Retina (tissue), 1 donor: ENCODE results near the gene DTYMK.
"Not testable (repeated sequence)": the region's sequence is repeated elsewhere in the genome, so short reads cannot be mapped to it uniquely, and the experiment has no call there.

Experiments
- DNase-seq: peaks from one replicate; pipeline ENCODE4 v3.0.0-alpha.2; 2016

Gene DTYMK

GRCh38 chr2:241671457-241672240 is 15.0 kb downstream of the DTYMK start:
- no peak for DNase-seq

- DNase-seq = no peak
Observed at GRCh38 chr2:241670333-241671110, 16.1 kb downstream of the DTYMK start.

DNA sequence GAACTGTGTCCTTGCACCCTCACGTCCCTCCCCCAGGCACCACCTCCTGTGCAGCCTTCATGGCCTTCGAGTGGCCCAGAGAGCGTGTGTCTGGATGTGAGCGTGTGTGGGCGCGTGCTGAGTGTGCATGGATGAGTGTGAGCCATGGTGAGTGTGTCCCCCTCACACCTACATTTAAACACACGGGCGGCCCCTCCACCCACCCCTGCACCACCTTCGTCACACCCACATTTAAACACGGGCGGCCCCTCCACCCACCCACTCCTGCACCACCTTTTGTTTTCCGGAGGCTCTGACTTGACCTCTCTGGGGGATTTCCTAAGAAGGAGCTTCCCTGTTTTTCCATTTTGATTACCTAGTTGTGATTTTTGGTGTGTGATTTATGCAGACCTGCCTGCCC is 17.8 kb downstream of the DTYMK start:
- DNase-seq = no peak

GRCh38 chr2:241668354-241668753 is 18.3 kb downstream of the DTYMK start:
- no peak for DNase-seq

DNA sequence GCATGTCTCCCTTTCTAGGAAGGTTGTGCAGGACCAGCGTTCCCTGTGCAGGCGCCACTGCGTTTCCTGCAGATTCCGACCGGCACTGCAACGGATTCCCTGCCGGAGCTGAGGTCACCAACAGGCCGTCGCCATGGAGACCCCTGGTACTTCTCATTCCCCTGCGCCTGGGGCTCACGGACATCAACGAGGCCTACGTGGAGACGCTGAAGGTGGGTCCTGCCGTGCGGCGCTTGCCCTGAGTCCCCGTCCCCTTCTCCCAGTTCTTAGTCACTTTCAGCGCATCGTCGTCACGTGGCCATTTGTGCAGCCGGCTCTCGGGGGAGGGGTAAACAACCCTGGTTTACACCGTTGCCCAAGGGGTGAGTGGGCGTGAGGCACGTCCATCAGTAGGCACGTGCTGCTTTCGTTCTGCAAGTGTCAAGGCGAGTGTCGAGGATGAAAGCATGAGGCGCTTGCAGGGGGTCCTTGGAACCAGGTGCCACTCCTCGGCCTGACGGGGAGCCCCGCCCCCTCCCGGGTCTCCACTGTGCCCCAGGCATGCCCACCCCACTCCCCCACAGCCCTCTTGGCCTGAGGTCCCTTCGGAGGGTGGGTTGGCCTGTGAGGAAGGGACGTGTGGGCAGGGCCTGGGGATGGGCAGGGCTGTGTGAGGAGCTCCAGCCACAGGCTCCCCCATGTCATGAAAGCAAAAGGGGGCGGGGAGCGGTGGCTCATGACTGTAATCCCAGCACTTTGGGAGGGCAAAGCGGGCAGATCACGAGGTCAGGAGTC is 19.8 kb downstream of the DTYMK start:
- DNase-seq = peak; percentile 87

DNA sequence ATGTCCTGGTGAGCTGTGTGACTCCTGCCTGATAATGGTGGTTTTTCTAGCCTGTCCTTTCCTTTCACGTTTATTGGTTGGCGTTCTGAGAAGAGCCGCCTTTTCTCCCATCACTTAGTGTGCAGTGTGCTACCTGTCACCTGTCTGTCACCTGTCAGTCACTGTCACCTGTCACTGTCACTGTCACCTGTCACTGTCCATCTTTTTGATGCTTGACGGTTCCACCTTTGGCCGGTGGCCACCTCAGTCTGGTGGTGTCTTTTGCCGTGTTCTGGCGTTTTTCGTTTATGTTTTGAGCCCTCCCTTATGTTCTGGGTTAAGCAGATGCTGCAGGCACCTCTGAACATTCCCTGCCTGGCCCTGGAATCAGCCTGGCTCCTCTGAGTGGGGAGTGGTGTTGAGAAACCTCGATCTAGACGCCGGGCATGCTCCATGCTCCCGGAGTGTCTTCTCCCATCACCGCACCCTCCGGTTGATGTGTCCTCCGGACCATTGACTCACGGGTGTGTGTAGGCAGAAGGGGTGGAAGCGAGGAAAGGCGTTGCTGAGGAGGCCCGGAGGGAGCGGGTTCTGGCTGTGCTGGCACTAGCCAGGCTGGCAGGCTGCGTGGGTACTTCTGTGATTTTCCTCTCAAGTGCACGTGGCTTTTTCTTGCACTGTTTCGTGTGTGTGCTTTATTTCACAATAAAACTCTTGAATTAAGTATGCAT is 20.7 kb downstream of the DTYMK start:
- peak; percentile 47 for DNase-seq

- not testable (repeated sequence) for DNase-seq
Observed at GRCh38 chr2:241662731-241663130, 23.9 kb downstream of the DTYMK start.

DNA sequence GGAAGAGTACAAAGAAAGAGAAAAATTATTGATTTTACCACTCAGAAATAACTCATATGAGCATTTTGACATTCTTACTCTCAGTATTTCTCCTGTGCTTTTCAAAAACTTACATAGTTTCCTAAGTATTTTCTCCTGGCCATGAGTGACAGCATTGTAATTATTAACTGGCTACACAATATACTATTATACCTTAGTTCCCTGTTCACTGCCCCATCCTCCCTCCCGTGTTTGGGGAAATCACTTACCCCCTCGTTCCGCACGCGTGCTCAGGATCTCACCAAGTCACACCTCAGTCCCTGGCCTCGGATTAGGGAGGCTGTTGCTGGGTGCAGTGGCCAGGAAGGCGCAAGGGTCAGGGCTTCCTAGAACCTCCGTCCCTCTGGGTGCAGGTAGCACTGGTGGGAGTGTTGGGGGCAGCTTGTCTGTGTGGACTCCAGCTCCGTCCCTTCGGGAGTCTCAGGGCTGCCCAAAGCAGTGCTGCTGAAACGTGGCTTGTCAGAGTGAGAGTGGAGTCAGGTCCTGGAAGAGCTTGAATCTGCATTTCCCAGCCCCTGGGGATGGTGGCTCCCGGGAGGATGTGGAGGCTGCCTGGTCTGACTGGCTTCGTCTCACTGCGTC is 25.9 kb downstream of the DTYMK start:
- DNase-seq = no peak

DNA sequence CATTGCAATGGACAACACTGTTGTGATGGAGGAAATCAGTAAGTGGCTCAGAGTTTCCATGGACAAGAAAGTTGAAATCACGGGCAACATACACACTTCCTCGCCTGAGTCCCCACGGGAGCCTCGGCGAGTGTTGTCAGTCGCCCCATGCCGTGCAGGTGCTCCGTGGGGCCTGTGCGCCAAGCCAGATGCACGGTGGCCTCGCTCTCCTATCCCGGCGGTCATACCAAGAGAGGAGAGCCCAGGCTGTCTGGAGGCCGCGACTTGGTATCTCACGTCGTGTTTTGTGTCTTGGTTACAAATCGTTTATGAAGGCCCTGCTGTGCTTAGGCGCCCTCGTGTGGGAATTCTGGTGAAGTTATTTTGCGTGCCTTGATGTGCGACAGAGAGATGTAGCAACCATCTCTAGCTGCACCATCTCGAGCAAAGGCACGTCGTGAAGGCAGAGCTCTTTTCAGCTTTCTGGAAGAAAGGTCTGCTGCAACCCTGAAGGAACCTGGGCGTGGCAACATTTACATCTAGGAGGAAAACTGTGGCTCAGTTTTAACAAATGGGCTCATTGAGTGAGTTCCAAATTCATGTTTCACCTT is 27.4 kb downstream of the DTYMK start:
- DNase-seq = peak; percentile 77

DNA sequence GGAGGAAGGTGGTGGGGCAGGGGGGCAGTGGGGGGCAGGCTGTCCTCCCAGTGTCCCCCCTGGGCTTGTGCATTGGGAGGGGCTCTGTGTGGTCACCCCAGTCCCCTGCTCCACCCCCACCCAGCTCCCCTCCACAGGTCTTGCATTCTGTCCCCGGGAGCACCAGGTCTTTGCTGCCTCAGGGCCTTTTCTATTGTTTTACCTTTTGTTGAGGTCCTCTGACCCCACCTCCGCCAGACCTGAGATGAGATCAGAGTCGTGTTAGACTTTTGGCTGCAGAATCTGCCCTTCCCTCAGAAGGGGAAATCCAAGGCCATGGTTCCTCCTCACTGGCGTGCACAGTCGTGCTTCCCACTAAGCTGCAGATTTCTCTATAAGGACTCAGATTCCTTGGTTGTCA is 28.3 kb downstream of the DTYMK start:
- DNase-seq = no peak

DNA sequence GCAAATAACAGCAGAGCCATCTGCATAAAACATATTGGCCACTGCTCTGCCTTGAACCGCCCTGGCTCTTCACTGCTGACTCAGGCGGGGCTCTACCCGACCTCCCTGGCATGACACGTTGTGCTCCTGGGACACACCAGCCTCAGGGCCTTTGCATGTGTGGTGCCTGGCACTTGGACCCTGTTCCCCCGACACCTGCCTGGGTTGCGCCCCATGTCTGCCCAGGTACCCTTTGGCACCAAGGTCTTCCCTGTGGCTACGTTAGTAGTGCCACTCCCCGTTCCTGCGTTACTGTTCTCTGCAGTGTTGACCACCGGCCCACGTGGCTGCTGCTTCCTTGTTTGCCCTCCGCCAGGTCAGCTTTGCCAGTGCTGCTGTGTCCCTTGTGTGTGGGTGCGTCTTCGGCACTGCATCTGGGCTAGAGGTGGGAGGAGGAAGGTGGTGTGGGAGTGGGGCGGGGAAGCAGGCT is 28.8 kb downstream of the DTYMK start:
- no peak for DNase-seq

DNA sequence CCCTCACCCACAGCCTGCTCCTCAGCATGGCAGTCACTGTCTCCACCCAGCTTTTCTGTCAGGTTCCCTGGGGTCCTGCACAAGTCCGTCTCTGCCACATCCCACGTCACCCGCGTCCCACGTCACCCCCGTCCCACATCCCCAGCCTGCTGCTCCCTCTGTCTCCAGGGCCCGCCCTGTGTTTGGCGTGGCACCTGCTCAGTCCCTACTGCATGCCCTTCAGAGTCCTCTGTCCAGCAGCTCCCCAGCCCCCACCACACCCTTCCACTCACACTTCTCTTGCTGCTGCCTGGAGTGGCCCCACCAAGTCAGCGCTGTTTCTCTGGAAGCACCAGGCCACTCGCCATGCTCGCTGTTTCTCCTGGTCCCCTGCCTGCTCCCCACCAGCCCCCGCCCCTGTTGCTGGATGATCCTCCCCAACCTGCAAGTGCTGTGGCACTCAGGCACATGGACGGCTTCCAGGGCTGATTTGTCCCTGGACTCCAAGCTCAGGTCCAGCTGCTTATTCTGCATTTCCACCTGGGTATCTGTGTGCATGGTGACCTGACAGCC is 30.3 kb downstream of the DTYMK start:
- DNase-seq = no peak

GRCh38 chr2:241655516-241656189 is 31.0 kb downstream of the DTYMK start:
- no peak for DNase-seq

GRCh38 chr2:241654551-241654950 is 32.1 kb downstream of the DTYMK start:
- DNase-seq = no peak

DNA sequence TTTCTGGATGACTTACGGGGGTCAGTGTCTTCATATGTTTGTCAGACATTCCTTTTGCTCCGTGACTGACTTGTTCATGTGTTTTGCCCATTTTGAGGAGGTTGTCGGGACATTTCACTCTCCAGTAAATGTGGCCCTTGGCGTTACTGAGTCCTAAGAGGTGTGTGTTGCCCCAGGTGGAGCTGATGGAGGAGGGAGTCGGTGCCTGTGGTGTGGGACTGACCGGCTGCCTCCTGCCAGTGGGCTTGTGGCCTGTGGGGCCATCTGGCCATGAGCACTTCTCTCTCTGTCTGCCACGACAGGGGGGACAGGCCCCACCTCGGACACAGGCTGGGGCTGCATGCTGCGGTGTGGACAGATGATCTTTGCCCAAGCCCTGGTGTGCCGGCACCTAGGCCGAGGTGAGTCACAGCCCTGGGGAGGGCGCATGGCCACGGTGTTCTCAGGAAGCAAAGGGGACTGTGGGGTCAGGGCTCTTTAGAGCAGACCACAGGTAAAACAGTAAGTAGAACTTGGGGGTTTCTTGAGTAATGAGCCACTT is 33.3 kb downstream of the DTYMK start:
- no peak for DNase-seq

GRCh38 chr2:241652722-241653121 is 33.9 kb downstream of the DTYMK start:
- no peak for DNase-seq

DNA sequence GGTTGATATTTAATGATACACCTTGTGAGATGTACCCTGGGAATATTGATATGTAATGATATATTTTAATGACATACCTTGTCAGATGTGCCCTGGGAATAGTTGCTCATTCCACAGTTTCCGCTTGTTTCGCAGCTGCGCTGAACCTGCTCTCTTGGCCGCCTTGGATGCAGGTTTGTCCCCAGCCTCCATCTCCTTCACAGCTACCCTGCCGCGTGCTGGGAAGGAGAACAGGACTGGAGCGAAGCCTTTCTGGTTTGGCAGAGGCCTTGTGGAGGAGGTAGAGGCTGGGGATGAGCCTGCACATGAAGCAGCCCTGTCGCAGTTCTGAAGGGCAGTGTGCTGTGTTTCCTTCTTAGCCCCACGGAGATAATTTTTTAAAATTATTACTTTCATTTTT is 34.5 kb downstream of the DTYMK start:
- no peak for DNase-seq

DNA sequence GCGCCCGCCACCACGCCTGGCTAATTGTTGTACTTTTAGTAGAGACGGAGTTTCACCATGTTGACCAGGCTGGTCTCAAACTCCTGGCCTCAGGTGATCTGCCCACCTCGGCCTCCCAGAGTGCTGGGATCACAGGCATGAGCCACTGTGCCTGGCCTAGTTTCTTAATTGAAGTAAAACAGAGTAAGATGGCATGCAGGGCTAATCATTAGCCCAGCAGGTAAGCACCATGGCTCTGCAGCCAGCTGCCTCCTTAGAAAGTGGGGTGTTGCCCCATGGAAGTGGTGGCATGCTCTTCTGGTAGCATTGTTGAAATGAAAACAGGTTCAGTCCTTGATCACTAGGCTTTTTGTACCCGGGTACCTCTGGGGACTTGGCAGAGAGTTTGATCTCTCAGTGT is 36.7 kb downstream of the DTYMK start:
- DNase-seq = no peak

GRCh38 chr2:241649404-241649803 is 37.2 kb downstream of the DTYMK start:
- no peak for DNase-seq

- no peak for DNase-seq
Observed at GRCh38 chr2:241648453-241648852, 38.2 kb downstream of the DTYMK start.
